ENCODE measurements around the gene PIGZ.

DNA sequence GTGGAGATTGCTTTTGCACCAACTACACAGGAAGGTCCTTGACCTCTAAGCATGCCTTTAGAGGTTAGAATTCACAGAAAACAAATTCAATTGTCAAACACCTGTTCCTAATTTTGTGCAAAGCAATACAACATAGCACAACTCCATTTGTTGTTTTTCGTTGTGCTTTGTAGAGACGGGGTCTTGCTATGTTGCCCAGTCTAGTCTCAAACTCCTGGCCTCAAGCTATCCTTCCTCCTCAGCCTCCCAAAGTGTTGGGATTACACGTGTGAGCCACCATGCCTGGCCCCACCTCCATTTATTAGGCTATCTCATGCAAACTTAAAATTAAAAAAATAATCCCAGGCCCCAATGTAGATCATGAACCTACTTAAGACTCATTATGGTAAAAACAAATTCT lies 32.3 kb downstream of the PIGZ start:
- TF ChIP-seq, protein P1, sequence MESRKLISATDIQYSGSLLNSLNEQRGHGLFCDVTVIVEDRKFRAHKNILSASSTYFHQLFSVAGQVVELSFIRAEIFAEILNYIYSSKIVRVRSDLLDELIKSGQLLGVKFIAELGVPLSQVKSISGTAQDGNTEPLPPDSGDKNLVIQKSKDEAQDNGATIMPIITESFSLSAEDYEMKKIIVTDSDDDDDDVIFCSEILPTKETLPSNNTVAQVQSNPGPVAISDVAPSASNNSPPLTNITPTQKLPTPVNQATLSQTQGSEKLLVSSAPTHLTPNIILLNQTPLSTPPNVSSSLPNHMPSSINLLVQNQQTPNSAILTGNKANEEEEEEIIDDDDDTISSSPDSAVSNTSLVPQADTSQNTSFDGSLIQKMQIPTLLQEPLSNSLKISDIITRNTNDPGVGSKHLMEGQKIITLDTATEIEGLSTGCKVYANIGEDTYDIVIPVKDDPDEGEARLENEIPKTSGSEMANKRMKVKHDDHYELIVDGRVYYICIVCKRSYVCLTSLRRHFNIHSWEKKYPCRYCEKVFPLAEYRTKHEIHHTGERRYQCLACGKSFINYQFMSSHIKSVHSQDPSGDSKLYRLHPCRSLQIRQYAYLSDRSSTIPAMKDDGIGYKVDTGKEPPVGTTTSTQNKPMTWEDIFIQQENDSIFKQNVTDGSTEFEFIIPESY (IDR thresholded peaks at IDR 0.05), result no peak
- TF ChIP-seq, protein P2, sequence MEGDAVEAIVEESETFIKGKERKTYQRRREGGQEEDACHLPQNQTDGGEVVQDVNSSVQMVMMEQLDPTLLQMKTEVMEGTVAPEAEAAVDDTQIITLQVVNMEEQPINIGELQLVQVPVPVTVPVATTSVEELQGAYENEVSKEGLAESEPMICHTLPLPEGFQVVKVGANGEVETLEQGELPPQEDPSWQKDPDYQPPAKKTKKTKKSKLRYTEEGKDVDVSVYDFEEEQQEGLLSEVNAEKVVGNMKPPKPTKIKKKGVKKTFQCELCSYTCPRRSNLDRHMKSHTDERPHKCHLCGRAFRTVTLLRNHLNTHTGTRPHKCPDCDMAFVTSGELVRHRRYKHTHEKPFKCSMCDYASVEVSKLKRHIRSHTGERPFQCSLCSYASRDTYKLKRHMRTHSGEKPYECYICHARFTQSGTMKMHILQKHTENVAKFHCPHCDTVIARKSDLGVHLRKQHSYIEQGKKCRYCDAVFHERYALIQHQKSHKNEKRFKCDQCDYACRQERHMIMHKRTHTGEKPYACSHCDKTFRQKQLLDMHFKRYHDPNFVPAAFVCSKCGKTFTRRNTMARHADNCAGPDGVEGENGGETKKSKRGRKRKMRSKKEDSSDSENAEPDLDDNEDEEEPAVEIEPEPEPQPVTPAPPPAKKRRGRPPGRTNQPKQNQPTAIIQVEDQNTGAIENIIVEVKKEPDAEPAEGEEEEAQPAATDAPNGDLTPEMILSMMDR (IDR thresholded peaks at IDR 0.05; ENCODE audit: low read depth, low read length, missing input control), result no peak
- TF ChIP-seq, protein P3, sequence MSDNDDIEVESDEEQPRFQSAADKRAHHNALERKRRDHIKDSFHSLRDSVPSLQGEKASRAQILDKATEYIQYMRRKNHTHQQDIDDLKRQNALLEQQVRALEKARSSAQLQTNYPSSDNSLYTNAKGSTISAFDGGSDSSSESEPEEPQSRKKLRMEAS (IDR thresholded peaks at IDR 0.05), result no peak
- TF ChIP-seq TAF1 (conservative IDR thresholded peaks at IDR 0.05) (no peak), RAD21 (IDR thresholded peaks at IDR 0.05) (no peak), GABPA (IDR thresholded peaks at IDR 0.05 in 1 of 2, conservative IDR thresholded peaks at IDR 0.05 in 1 of 2) (no peak), JUND (IDR thresholded peaks at IDR 0.05) (no peak)
